ENCODE measurements around the gene SELENOF.
"Not testable (repeated sequence)": the region's sequence is repeated elsewhere in the genome, so short reads cannot be mapped to it uniquely, and the experiment has no call there.

Gene SELENOF

DNA sequence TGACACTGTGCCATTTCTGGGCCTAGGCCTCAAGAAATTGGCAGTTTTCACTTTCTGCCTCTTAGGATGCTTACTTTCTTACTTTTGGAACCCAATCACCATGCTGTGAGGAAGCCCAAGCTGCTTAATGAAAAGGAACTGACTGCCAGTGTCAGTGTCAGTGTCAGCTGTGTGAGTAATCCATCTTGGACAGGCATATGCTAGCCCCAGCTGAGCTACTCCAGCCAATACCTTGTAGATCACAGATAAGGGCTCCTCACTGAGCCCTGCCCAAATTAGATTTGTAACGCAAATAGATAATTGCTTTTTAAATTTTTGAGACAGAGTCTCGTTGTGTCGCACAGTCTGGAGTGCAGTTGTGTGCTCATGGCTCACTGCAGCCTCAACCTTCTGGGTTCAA lies 59.6 kb downstream of the SELENOF start:
- DNase-seq, result no peak

DNA sequence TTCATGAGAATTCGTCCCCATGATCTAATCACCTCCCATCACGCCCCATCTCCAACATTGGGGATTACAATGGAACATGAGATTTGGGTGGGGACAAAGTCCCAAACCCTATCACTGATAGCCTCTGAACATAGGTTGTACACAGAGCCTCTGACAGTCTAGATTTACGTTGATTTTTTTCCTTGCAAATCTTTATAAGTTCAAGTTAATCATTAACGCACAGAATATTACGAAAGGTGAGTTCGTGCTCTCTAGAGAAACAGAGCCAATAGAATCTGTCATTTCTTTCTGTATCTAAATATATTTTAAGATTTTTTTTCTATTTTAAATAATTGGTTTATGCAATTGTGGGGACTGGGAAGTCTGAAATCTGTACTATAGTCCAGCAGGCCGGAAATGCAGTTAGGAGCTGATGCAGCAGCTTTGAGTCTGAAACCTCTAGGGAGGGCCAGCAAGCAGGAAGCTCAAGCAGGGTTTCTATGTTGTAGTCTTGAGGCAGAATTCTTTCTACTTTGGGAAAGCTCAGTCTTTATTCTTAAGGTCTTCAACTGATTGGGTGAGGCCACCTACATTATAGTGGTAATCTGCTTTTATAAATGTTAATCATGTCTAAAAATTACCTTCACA lies 61.0 kb downstream of the SELENOF start:
- no peak for DNase-seq

DNA sequence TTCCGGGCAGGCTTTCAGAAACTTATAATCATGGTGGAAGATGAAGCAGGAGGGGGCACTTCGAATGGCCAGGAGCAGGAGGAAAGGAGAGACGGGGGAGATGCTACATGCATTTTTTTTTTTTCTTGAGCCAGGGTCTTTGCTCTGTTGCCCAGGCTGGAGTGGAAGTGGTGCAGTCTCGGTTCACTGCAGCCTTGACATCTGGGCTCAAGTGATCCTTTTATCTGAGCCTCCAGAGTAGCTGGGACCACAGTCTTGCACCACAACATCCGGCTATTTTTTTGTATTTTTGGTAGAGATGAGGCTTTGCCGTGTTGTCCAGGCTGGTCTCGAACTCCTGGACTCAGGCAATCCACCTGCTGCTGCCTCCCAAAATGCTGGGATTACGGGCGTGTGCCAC lies 61.6 kb downstream of the SELENOF start:
- no peak for DNase-seq

DNA sequence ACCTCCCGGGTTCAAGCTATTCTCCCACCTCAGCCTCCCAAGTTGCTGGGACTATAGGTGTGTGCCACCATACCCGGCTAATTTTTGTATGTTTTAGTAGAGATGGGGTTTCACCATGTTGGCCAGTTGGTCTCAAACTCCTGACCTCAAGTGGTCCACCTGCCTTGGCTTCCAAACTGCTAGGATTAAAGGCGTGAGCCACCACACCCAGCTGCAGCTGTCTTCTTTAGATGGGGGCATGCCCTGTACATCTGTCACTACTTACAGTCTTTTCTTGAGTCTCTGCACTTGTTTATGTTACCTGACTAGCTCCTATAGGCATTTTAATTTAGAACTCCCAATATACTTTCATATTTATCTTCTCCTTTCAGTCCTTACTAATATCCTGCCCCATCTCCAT lies 64.2 kb downstream of the SELENOF start:
- no peak for DNase-seq

DNA sequence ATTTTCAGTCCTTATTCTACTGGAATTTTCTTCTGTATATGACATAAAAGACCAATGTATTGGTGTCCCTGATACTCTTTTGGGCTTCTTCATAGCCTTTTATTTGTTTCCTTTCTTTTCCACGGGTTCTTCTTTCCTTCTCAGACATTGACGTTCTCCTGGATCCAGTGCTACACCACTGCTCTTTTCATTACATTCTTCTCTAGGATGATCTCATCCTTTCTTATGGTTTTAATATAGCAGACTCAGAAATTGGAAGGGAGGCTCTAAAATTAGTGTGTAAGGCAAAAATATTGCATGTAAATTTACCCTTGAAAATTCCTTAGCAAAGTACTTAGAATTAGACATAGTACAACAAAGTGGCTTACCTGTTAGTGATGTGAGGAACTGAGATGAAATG lies 65.3 kb downstream of the SELENOF start:
- no peak for DNase-seq

DNA sequence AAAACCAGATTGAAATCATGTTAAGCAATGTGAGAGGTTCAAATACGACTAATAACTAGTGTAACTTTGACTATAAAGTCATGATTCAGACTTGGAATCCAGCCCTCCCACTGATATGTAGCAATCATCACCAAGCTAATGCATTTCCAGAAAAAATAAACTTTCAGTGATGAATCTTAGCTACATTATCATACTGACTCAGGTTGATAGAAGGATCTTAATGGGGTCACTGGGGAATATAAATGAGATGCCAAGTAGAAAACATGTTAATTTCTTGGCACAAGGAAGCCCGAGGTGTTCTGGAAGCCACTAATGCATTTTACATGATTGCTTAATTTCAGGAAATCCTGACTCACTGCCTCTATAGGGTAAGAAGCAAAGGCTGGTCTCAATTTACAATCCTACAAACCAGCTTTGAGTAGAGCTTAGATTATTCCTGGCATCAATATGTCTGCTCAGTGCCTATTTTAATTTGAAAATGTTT lies 67.7 kb downstream of the SELENOF start:
- DNase-seq, result no peak

DNA sequence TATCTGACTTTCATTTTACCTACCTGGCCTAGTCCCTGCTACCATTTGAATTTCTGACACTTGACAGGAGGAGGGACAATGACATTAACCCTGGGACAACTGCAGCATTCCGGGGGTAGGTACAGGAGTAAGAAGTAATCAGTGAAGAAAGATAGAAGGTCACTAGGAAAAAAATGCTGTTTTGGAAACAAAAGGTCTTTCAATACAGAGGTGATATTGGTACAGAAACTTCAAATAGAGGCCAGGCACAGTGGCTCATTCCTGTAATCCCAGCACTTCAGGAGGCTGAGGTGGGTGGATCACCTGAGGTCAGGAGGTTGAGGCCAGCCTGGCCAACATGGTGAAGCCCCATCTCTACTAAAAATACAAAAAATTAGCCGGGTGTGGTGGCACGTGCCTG lies 68.4 kb downstream of the SELENOF start:
- DNase-seq, result no peak

DNA sequence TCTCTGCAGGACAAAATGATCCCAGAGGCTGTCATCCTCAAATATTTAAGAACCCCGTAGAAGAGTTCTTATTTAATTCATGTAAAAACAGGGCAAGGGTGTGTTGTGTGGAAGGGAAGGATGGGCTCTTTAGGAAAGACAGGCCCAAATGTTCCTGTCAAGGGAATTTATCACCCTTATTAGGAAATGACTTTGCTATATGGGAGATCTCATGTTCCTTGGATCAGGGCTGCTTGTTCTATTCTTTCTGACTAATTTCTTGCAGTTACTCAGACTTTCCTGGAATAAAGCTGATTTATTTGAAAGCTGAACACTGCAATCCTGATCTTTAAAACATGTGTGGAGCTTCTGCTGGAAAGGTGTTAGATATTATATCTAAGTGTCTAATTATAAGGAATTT lies 72.8 kb downstream of the SELENOF start:
- DNase-seq, result no peak

DNA sequence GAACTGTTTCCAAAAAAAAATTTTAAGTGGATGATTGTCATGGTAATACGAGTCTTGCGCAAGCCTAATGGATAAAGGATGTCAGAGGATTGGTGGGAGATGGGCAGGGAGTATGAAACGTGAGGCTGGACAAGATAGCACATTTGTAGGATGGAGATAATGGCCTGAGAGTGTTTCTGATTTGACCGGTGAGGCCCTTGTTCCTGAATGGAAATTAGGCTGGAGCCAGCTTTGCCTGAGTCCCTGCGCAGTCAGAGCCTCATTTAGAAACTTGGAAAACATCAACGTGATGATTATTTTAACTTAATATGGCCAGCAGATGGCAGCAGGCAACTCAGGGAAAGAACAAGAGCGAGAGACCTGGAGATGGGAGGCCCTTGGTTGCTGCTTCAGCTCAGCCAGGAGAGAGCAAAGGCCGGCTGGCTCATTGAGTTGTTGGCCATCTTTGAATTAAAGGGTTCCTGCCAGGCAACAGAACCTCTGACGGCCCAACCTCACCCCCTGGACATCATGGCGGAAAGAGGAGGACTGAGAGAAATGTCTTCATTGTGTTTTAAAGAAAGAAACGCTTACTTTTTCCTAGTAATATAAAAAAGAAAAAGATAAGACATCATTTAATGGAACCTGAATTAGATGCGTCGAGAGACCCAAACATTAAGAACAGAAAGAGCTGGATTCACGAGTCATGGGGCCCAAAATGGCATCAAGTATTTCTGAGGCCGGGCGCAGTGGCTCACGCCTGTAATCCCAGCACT lies 80.3 kb downstream of the SELENOF start:
- DNase-seq, result peak; percentile 19 to 38

DNA sequence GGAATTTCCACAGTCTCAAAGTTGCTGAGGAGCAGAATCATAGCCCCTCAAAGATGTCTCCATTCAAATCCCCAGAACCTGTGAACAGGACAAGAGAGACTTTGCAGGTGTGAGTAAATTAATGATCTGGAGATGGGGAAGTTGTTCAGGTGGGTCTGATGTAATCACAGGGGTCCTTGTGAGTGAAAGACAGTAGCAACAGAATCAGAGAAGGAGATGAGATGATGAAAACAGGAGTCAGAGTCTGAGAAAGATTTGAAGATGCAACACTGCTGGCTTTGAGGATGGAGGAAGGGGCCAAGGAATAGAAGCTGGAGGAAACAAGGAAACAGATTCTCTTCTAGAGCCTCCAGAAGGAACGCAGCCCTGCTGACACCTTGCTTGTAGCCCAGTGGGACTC lies 81.5 kb downstream of the SELENOF start:
- no peak for DNase-seq

DNA sequence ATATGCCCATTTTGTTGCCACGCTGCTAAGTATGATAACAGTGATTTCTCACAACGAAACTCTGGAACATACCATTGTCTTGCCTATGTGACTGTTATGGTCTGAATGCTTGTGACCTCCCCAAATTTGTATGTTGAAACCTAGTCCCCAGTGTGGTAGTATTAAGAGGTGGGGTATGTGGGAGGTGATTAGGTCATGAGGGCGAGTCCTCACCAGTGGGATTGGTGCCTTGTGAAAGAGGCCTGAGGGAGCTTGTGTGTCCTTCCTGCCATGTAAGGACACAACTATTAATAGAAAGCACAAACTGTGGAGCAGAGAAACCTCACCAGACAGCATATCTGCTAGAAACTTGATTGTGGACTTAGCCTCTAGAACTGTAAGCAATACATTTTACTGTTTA lies 84.6 kb downstream of the SELENOF start:
- DNase-seq, result no peak

DNA sequence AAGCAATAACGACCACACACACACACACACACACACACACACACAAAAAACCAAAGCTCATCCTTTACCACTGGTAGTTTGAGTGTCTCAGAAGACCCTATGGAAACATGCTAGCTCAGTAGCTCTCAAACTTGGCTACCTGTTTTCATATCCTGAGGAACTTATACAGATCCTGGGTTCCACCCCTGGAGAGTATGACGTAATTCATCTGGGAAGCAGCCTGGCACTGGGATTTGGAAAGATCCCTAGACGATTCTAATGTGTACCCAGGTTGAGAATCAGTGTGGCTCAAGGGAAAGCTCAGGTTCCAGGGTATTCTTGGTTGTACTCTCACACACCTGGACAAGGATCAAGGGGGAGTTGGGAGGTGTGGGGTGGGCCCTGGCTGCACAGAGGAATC lies 85.9 kb downstream of the SELENOF start:
- no peak for DNase-seq

DNA sequence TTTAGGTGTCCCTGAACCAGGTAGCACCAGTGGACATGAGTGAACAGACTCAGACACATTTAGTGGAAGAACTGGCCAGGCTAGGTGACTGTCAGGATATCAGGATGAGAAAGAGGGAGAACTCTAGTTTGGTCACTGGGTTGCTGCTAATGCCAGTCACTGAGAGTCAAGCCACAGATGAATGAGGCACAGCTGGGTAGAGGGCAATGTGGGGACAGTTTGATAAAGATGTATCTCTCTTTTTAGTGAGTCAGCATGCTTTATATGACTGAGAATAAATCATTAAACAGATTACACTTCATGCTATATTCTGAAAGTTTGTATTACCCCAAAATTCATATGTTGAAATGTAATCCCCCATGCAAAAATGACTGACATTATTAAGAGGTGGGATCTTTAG lies 87.1 kb downstream of the SELENOF start:
- DNase-seq, result no peak

DNA sequence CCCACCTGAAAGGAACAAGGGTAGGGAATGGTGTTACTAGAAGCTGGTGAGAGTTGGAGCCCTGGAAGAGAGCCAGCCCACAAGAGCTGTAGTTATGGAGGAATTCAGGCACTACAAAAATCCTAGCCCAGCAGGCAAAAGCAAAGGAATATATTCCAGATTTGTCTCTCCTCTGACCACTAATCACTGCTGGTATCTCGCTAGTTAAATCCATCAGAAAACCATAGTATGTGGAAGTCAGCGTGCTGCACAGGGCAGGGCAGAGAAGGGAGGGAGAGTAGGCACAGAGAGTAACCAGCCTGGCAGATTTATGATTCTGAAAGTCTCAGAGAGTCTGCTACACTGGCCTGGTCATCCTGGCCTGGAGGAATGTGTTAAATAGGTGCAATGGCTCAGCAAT lies 88.6 kb downstream of the SELENOF start:
- DNase-seq, result no peak

DNA sequence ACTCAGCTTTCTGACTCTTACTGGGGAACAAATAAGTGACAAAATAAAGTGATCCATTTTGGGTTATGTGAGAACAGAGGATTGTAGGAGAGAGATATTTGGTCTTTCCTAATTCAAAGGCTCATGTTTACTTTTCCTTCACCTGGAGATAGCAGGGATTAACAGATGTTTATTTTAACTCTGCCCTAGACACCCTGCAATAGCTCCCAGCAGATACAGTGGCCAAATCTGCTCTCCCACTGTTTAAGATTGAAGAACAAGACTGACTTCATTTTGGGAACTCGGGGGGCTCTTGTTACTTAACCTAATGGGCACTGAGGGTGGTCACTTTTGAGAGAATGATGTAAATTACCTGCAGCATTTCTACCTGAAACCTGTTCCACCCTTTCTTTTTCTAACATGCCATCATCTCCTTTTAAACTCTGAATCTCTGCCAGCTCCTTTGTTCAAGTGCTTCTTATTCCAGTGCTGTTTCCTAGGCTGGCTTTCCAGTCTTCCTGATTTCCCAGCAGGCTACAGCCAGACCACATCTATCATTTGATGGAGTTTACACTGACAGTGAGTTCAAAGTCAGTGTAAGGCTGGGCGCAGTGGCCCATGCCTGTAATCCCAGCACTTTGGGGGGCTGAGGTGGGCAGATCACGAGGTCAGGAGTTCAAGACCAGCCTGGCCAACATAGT lies 90.0 kb downstream of the SELENOF start:
- no peak for DNase-seq

DNA sequence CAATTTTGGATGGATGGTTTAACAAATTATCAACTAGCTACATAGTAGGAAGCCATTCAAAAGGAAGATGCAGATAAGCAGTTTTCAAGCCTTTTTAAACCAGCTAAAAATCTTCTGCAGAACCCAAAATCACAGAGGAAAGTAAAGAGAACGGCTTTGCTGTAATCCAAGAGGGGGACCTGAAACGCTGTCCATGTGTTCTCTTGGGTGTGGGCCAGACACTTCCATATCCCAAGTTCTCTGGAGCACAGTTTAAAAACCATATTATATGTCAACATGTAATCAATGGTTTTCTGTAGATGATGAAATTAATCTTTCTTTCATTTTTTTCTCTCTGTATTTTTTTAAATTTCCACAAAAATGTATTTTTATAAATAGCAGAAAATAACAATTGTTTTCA lies 90.5 kb downstream of the SELENOF start:
- no peak for DNase-seq

DNA sequence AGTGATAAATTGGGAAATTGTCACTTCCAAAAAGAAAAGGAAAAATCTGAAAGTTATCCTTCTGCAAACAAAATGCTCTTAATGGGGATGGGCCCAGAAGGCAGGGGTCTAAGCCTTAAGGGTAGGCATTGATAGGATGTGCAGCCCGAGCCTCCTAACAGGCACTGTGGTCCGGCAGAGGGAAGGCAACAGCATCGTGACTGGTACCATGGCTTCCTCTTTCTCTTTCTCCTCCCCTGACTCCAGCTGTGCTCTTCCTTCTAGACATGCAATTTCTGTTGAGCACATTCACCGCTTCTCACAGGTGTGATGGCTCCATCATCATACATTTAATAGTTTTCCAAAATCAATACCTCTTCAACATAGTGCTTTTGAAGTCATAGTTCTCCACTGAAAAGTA lies 91.5 kb downstream of the SELENOF start:
- no peak for DNase-seq

DNA sequence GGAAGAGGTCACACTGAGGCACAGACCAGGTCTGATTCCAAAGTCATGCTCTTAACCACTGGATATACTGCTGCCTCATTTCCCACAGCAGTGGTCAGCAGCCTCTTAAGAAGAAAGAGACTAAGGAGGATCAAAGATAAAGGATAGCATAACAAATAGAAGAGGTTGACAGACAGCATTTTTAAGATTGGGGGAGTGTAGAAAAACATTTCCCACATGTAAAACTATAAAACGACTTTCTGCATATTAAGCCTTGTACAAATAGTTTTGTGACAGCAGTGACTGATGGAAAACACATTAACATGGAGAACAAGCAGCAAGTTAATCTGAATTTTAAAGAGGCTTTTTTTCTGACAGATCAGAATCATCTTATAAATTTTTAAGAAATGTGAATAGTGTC lies 92.0 kb downstream of the SELENOF start:
- DNase-seq, result no peak

DNA sequence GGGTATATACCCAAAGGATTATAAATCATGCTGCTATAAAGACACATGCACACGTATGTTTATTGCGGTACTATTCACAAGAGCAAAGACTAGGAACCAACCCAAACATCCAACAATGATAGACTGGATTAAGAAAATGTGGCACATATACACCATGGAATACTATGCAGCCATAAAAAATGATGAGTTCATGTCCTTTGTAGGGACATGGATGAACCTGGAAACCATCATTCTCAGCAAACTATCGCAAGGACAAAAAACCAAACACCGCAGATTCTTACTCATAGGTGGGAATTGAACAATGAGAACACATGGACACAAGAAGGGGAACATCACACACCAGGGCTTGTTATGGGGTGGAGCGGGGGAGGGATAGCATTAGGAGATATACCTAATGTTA lies 94.0 kb downstream of the SELENOF start:
- not testable (repeated sequence) for DNase-seq

DNA sequence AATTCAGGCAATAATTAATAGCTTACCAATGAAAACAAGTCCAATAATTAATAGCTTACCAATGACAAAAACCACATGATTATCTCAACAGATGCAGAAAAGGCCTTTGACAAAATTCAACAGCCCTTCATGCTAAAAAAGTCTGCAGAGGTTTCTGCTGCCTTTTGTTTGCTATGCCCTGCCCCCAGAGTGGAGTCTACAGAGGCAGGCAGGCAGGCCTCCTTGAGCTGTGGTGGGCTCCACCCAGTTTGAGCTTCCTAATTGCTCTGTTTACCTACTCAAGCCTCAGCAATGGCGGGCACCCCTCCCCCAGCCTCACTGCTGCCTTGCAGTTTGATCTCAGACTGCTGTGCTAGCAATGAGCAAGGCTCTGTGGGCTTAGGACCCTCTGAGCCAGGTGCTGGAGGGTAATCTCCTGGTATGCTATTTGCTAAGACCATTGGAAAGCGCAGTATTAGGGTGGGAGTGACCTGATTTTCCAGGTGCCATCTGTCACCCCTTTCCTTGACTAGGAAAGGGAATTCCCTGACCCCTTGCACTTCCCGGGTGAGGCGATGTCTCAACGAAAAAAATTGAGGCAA lies 96.6 kb downstream of the SELENOF start:
- not testable (repeated sequence) for DNase-seq

DNA sequence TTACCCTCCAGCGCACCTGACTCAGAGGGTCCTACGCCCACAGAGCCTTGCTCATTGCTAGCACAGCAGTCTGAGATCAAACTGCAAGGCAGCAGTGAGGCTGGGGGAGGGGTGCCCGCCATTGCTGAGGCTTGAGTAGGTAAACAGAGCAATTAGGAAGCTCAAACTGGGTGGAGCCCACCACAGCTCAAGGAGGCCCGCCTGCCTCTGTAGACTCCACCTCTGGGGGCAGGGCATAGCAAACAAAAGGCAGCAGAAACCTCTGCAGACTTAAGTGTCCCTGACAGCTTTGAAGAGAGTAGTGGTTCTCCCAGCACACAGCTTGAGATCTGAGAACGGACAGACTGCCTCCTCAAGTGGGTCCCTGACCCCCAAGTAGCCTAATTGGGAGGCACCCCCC lies 99.8 kb downstream of the SELENOF start:
- not testable (repeated sequence) for DNase-seq

All from stimulated activated CD4-positive, alpha-beta T cell treated with anti-CD3 and anti-CD28 coated beads, Interleukin-4, amount 100 ng/mL, for 4 hours (primary cell).